ENCODE results near the gene ADGRL3. TPM values are rescaled to one million over a fixed set of nuclear protein-coding genes. Genes with fewer than 3 reads are reported as not detected.

ADGRL3 gene
- total RNA-seq, 1 donor from 2014 or later = 93.6 TPM

GRCh38 chr4:61938250-61938846 is 738.2 kb downstream of the ADGRL3 start:
- Histone ChIP-seq H3K4me2 (no peak overlapping the region), H3K9me3 (ENCODE audit: low read depth) (no peaks in the 10 kb centered on the region), H3K27ac (no peak overlapping the region), H3K79me2 (ENCODE audit: low read depth) (no peaks in the 10 kb centered on the region), H3K36me3 (peaks cover 5% of the 10 kb centered on the region), H3K4me3 (no peak overlapping the region), H2AFZ (replicated peaks) (no peak overlapping the region), H3F3A (ENCODE audit: low read depth) (no peaks in the 10 kb centered on the region), H3K4me1 (no peaks in the 10 kb centered on the region), H4K20me1 (ENCODE audit: low read depth) (no peaks in the 10 kb centered on the region), H3K27me3 (no peaks in the 10 kb centered on the region), H3K9ac (no peak overlapping the region)
- Mint-ChIP-seq H3K4me1 (peaks cover 15% of the 10 kb centered on the region), H3K4me3 (no peak overlapping the region), H3K27me3 (ENCODE audit: insufficient read depth, low read depth) (no peaks in the 10 kb centered on the region), H3K27ac (no peak overlapping the region), H3K9me3 (no peaks in the 10 kb centered on the region), H3K36me3 (peaks cover 34% of the 10 kb centered on the region)
- DNase-seq (ENCODE audit: low spot score) = no peak
- TF ChIP-seq EZH2phosphoT487 (IDR thresholded peaks at IDR 0.05) (no peak), CTCF (IDR thresholded peaks at IDR 0.05) (no peak), EZH2 (IDR thresholded peaks at IDR 0.05) (no peak)

- H3K9me3 Mint-ChIP-seq = peaks cover under 1% of the 10 kb centered on the region
- Histone ChIP-seq H3K79me2 (ENCODE audit: low read depth) (no peaks in the 10 kb centered on the region), H3K4me1 (peaks cover 10% of the 10 kb centered on the region), H3K4me3 (no peak overlapping the region), H3K27ac (no peak overlapping the region), H3K4me2 (peak overlapping the region; percentile 0), H3F3A (ENCODE audit: low read depth) (no peaks in the 10 kb centered on the region), H3K9me3 (ENCODE audit: low read depth) (no peaks in the 10 kb centered on the region), H3K36me3 (no peaks in the 10 kb centered on the region), H4K20me1 (ENCODE audit: low read depth) (no peaks in the 10 kb centered on the region), H2AFZ (replicated peaks) (no peak overlapping the region), H3K9ac (no peak overlapping the region), H3K27me3 (no peaks in the 10 kb centered on the region)
- TF ChIP-seq EZH2phosphoT487 (IDR thresholded peaks at IDR 0.05) (no peak), CTCF (IDR thresholded peaks at IDR 0.05) (no peak), EZH2 (IDR thresholded peaks at IDR 0.05) (no peak)
- H3K27ac Mint-ChIP-seq = peak overlapping the region; percentile 15
- peaks cover 8% of the 10 kb centered on the region for H3K4me1 Mint-ChIP-seq
- no peak overlapping the region for H3K4me3 Mint-ChIP-seq
- peaks cover 2% of the 10 kb centered on the region for H3K27me3 Mint-ChIP-seq (ENCODE audit: insufficient read depth, low read depth)
- H3K36me3 Mint-ChIP-seq = peaks cover 40% of the 10 kb centered on the region
- DNase-seq (ENCODE audit: low spot score) = peak; percentile 61
Measured at GRCh38 chr4:61950625-61951024, 750.5 kb downstream of the ADGRL3 start.

GRCh38 chr4:61953386-61953785 is 753.3 kb downstream of the ADGRL3 start:
- no peak overlapping the region for H2AFZ ChIP-seq (replicated peaks)
- H3K4me1 Mint-ChIP-seq = peaks cover 10% of the 10 kb centered on the region

More at GRCh38 chr4:61953386-61953785, 753.3 kb downstream of the ADGRL3 start:
- Histone ChIP-seq H3K9me3 (ENCODE audit: low read depth) (no peaks in the 10 kb centered on the region), H3F3A (ENCODE audit: low read depth) (no peaks in the 10 kb centered on the region), H3K27ac (no peak overlapping the region), H3K4me3 (no peak overlapping the region), H3K9ac (no peak overlapping the region), H3K36me3 (no peaks in the 10 kb centered on the region), H3K4me1 (peaks cover 19% of the 10 kb centered on the region), H4K20me1 (ENCODE audit: low read depth) (no peaks in the 10 kb centered on the region), H3K79me2 (ENCODE audit: low read depth) (no peaks in the 10 kb centered on the region), H3K4me2 (no peak overlapping the region), H3K27me3 (no peaks in the 10 kb centered on the region)
- TF ChIP-seq EZH2 (IDR thresholded peaks at IDR 0.05) (no peak), EZH2phosphoT487 (IDR thresholded peaks at IDR 0.05) (no peak), CTCF (IDR thresholded peaks at IDR 0.05) (no peak)
- Mint-ChIP-seq H3K9me3 (peaks cover 14% of the 10 kb centered on the region), H3K27ac (no peak overlapping the region), H3K36me3 (peaks cover 47% of the 10 kb centered on the region), H3K27me3 (ENCODE audit: insufficient read depth, low read depth) (peaks cover 2% of the 10 kb centered on the region), H3K4me3 (no peak overlapping the region)
- DNase-seq (ENCODE audit: low spot score) = no peak

Measured in neural progenitor cell (in vitro differentiated cells).